ENCODE results near the gene YPEL2. TPM values are rescaled to one million over a fixed set of nuclear protein-coding genes. Genes with fewer than 3 reads are reported as not detected.
"Not testable (repeated sequence)": the region's sequence is repeated elsewhere in the genome, so short reads cannot be mapped to it uniquely, and the experiment has no call there.

The YPEL2 gene
- total RNA-seq, 2 experiments from 2014 or later: 24.0 to 25.3 TPM

DNA sequence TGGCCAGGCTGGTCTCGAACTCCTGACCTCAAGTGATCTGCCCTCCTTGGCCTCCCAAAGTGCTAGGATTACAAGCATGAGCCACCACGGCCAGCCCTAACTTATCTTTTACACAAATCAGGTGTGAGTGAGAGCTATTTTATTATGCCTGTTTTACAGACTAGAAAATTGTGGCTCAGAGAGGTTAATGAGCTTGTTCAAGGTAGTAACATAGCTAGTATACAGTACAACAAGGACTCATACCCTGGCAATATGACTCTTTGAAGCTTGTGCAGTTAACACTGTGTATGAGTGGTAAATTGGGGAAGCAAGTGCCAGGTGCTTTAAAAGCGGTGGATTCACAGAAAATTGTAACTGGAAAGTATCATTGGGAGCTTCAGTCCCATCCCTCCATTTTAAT, 49.0 kb downstream of the YPEL2 start:
- Mint-ChIP-seq H3K36me3 (peaks cover 17% of the 10 kb centered on the region), H3K9me3 (no peaks in the 10 kb centered on the region), H3K4me1 (peaks cover 23% of the 10 kb centered on the region), H3K27me3 (no peaks in the 10 kb centered on the region), H3K27ac (peak overlapping the region; percentile 23), H3K4me3 (no peak overlapping the region)
- ATAC-seq (ENCODE audit: low read depth) (no peak), DNase-seq (no peak)
- POLR2A ChIA-PET: no interaction called here

DNA sequence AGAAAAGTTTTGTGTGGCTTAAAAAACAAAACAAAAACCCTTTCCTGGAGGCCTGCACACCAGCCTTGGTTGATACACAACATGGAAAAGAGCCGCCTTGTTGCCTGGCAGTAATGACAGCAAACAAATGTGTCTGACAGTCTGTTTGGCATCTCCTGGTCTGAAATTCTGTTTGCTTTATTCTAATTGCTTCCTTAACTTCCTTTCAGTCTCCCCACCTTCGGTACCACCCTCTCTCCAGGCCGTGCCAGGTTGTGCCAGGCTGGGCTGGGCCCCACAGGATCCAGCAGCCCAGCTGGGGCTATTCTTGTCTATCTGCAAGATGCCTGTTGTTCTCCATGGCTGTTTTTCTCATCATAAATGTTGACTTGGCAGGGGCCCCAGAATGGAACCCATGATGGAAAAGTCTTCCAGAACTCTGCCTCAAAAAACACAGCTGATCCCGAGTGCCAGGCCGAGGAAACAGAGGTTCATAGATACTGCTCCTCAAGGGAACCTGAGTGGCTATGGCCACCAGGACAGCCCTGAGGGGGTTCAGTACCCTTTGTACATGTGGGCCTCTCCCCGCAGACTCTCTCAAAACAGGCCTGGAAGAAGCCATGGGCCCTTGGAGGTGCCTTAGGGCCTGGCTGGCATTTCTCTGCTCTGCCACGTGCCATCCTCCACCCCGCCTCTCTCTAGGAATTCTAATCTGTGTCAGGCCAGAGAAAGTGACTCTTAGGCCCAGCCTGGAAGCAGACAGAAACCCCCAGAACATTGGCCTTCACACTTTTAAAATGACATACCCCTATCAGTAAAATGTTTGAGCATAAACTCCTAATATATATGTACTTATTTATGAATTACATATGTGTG, 50.5 kb downstream of the YPEL2 start:
- POLR2A ChIA-PET: no interaction called here
- H3K27ac Mint-ChIP-seq: peak overlapping the region; percentile 1

DNA sequence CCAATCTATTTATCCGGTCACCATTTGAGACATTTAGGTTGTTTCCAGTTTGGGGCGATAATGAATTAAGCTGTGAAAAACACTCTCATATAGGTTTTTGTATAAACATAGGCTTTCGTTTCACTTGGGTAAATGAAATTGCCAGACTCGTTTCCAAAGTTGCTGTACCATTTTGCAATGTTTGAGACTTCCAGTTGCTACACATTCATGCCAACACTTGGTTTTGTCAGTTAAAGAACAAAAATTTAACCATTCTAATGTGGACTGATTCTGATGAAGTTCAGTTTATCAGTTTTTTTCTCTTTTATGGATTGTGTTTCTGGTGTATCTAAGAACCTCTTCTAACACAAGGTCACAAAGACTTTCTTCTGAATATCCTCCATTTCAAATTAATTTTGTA, 52.4 kb downstream of the YPEL2 start:
- H3K4me3 Mint-ChIP-seq: no peak overlapping the region
- H3K4me1 Mint-ChIP-seq: peaks cover 22% of the 10 kb centered on the region
- no peaks in the 10 kb centered on the region for H3K9me3 Mint-ChIP-seq
- POLR2A ChIA-PET: no interaction called here
- H3K27me3 Mint-ChIP-seq: no peaks in the 10 kb centered on the region
- no peak overlapping the region for H3K27ac Mint-ChIP-seq
- peaks cover 10% of the 10 kb centered on the region for H3K36me3 Mint-ChIP-seq
- ATAC-seq (ENCODE audit: low read depth) (no peak), DNase-seq (no peak)

More for the DNA sequence above, 50.5 kb downstream of the YPEL2 start:
- ATAC-seq (ENCODE audit: low read depth) (no peak), DNase-seq (no peak)
- H3K27me3 Mint-ChIP-seq: no peaks in the 10 kb centered on the region
- H3K9me3 Mint-ChIP-seq: no peaks in the 10 kb centered on the region
- peaks cover 19% of the 10 kb centered on the region for H3K4me1 Mint-ChIP-seq
- H3K36me3 Mint-ChIP-seq: peaks cover 19% of the 10 kb centered on the region
- H3K4me3 Mint-ChIP-seq: no peak overlapping the region

DNA sequence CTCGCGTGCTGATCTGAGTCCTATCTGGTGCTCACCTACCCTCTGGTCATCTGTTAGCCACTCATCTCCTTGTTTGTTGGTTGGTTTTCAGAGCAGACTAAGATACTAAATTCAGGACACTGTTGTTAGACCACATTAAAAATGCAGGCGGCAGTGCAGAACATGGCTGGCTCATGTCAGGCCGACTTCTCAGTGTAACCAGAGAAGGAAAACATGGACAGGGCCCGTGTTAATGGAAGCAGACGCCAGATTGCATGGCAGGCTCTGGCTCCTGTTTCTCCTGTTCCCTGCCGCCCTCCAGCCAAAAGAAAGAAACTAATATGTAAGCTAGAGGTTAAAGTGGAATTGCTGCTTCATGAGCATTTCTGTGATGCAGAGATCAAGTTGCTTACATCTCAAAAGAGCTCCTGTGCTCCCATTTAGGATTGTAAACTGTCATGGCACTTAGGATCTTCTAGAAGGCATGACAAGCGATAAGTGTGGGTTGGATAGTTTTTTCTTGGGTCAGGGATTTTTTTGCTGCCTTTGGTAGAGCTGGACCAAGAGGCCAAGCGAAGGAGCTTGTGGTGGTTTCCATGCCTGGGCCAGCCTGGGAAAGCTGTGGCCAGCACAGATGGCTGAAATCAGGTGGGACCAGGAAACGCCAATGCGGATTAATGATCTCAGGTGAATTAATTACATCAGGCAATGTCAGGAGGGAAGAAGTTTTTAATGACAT, 56.1 kb downstream of the YPEL2 start:
- DNase-seq (no peak), ATAC-seq (ENCODE audit: low read depth) (no peak)
- Mint-ChIP-seq H3K27me3 (no peaks in the 10 kb centered on the region), H3K4me1 (peaks cover 10% of the 10 kb centered on the region), H3K27ac (no peak overlapping the region), H3K36me3 (peaks cover 23% of the 10 kb centered on the region), H3K9me3 (no peaks in the 10 kb centered on the region), H3K4me3 (no peak overlapping the region)
- POLR2A ChIA-PET: no interaction called here

DNA sequence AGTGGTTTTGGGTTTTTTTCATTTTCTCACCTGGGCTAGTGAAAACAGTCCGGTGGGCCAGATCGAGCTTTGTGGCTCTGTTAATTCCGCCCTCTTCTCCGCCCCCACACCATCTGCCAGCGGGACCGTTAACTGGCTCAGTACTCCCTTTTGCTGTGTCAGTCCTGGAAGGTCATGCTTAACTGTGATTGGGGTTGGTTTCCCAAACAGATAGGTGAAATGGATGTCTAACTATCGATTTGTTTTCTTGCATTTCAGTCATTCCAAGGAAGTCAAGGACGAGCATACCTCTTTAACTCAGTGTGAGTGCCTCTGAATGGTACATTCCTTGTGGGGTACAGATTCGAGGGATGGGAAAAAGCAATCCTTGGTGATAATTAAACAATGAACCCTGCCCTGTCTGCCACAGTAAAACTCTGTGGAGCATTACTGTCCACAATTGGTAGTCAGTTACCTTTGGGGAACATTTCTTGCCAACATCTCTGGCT, 56.7 kb downstream of the YPEL2 start:
- H3K4me3 Mint-ChIP-seq: no peak overlapping the region
- POLR2A ChIA-PET: no interaction called here
- no peaks in the 10 kb centered on the region for H3K9me3 Mint-ChIP-seq
- peaks cover 12% of the 10 kb centered on the region for H3K4me1 Mint-ChIP-seq
- H3K27ac Mint-ChIP-seq: no peak overlapping the region
- peaks cover 27% of the 10 kb centered on the region for H3K36me3 Mint-ChIP-seq
- no peak for DNase-seq
- no peaks in the 10 kb centered on the region for H3K27me3 Mint-ChIP-seq
- ATAC-seq (ENCODE audit: low read depth): no peak

DNA sequence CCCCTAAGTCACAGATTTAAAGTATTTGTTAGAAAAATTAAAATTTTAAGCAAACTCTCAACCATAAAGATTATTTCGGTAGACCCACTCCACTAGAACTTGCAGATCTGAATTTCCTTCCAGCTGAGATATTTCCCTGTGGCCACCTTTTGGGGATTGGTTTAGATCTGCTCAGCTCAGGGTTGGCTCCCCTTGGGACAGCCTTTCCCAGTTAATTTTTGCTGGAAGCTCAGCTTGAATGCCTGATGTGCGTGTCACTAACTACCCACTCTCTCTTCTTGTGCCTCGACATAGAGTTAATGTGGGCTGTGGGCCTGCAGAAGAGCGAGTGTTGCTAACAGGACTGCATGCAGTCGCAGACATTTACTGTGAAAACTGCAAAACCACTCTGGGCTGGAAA, 57.6 kb downstream of the YPEL2 start:
- Mint-ChIP-seq H3K4me3 (no peak overlapping the region), H3K9me3 (no peaks in the 10 kb centered on the region)
- no peak for DNase-seq

DNA sequence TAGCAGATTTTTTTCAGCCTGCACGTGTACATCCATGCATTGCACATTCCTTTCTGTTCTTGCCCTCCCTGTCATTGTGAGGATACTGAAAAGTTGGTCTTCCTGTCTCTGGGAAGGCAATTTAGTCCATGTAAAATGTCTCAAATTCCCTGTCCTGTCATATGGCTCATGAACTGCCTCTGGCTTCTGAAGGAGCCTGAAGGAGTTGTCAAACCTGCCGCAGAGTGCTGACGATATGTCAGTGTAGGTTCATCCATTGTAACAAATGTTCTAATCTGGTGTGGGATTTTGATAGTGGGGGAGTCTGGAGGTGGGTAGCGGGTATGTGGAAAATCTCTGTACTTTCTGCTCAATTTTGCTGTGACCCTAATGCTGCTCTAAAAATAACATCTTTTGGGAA, 59.6 kb downstream of the YPEL2 start:
- Mint-ChIP-seq H3K27me3 (no peaks in the 10 kb centered on the region), H3K9me3 (no peaks in the 10 kb centered on the region), H3K4me1 (peaks cover 9% of the 10 kb centered on the region), H3K4me3 (no peak overlapping the region), H3K36me3 (peaks cover 33% of the 10 kb centered on the region), H3K27ac (no peak overlapping the region)
- ATAC-seq (ENCODE audit: low read depth) (no peak), DNase-seq (no peak)
- POLR2A ChIA-PET: no interaction called here

More for the DNA sequence above, 57.6 kb downstream of the YPEL2 start:
- Mint-ChIP-seq H3K27ac (no peak overlapping the region), H3K4me1 (peaks cover 12% of the 10 kb centered on the region), H3K27me3 (no peaks in the 10 kb centered on the region), H3K36me3 (peaks cover 28% of the 10 kb centered on the region)
- POLR2A ChIA-PET: no interaction called here
- ATAC-seq (ENCODE audit: low read depth): no peak

DNA sequence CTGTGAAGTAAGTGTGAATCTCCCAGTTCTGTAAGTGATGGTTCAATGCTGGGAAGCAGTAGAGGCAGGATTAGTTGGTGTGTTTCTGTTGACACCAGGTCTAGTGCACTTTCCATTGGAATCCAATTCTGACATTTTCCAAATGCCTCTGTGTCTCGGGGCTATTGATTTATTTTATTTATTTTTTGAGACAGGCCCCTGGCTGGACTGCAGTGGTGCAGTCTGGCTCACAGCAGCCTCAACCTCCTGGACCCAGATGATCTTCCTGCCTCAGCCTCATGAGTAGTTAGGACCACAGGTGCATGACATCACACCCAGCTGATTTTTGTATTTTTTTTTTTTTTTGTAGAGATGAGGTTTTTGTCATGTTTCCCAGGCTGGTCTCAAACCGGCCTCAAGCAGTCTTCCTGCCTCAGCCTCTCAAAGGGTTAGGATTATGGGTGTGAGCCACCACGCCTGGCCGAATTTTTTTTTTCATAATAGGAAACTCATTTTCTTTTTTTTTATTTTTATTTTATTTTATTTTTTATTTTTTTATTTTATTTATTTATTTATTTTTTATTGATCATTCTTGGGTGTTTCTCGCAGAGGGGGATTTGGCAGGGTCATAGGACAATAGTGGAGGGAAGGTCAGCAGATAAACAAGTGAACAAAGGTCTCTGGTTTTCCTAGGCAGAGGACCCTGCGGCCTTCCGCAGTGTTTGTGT, 61.7 kb downstream of the YPEL2 start:
- ATAC-seq (ENCODE audit: low read depth): no peak
- DNase-seq: no peak
- no peak overlapping the region for H3K4me3 Mint-ChIP-seq
- H3K9me3 Mint-ChIP-seq: no peaks in the 10 kb centered on the region
- POLR2A ChIA-PET: no interaction called here
- no peaks in the 10 kb centered on the region for H3K27me3 Mint-ChIP-seq
- peaks cover 39% of the 10 kb centered on the region for H3K36me3 Mint-ChIP-seq
- no peak overlapping the region for H3K27ac Mint-ChIP-seq
- H3K4me1 Mint-ChIP-seq: peaks cover 5% of the 10 kb centered on the region

DNA sequence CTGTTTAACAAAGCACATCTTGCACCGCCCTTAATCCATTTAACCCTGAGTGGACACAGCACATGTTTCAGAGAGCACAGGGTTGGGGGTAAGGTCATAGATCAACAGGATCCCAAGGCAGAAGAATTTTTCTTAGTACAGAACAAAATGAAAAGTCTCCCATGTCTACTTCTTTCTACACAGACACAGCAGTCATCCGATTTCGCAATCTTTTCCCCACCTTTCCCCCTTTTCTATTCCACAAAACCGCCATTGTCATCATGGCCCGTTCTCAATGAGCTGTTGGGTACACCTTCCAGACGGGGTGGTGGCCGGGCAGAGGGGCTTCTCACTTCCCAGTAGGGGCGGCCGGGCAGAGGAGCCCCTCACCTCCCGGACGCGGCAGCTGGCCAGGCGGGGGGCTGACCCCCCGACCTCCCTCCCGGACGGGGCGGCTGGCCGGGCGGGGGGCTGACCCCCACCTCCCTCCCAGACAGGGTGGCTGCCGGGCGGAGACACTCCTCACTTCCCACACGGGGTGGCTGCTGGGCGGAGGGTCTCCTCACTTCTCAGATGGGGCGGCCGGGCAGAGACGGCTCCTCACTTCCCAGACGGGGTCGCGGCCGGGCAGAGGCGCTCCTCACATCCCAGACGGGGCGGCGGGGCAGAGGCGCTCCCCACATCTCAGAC, 62.4 kb downstream of the YPEL2 start:
- H3K27me3 Mint-ChIP-seq; DNase-seq; H3K27ac Mint-ChIP-seq; POLR2A ChIA-PET; H3K4me3 Mint-ChIP-seq; ATAC-seq (ENCODE audit: low read depth); H3K9me3 Mint-ChIP-seq; H3K4me1 Mint-ChIP-seq: not testable (repeated sequence)
- peaks cover 46% of the 10 kb centered on the region for H3K36me3 Mint-ChIP-seq

DNA sequence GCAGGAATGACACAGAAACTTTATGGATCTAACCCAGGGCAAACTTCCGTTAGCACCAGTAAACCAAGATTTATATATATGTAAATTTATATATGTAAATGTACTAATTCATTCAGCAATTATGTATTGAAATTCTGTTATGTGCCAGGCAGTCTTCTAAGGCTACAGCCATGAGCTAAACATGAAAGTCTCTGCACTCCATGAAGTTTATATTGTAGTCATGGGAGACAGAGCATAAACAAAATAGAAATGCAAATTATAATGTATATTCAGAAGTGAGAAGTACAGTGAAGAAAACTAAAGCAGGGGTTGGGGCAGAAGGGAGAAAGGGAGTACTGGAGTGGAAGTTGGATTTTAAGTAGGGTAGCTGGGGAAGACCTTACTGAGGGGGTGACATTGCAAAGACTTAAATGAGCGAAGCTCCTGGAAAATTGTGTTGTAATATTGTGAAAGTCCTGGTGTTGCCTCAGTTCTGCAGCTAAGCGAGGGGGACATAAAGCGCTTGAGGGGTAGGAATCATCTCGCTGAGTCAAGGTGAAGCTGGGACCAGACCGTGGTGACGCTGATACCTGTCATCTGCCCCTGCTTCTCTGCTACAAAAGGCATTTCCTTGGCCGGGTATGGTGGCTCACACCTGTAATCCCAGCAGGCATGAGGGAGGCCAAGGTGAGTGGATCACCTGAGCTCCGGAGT, 64.8 kb downstream of the YPEL2 start:
- Mint-ChIP-seq H3K27me3 (no peaks in the 10 kb centered on the region), H3K36me3 (peaks cover 51% of the 10 kb centered on the region), H3K27ac (no peak overlapping the region), H3K4me3 (no peak overlapping the region), H3K9me3 (no peaks in the 10 kb centered on the region), H3K4me1 (peaks cover 8% of the 10 kb centered on the region)
- no peak for DNase-seq
- no peak for ATAC-seq (ENCODE audit: low read depth)
- POLR2A ChIA-PET: no interaction called here

DNA sequence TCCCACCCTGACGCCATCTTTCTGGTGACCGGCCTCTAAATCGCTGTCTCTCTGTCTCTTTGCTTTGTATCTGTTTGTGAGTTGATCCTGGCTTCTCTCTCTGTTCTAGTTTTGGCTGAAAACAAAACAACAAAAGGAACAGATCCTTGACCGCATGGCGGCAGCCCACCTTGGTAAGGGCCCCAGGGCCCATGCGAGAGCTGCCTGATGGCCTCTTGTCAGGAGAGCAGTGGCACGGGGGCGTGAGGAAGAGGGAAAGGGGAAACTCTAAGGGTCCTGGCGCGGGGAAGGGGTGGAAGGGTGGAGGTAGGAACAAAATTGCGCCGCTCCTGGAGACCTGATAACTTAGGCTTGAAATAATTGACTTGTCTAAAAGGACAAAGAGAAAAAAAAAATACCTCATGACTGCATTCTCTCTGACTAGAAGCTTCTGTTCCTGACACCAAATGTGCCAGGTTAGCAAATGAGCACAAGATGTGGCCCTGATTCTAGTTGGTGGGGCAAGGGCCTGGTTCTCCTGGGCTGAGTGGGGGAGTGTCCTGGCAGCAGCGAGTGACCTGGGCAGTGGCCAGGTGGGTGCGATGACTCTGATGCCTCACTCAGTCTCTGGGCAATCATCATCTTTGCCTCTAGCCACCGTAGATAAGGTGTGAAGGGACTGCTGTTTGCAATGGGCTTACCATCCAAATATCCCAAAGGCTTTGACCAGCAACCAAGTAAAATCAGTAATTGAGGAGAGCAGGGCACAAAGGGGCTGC, 66.0 kb downstream of the YPEL2 start:
- POLR2A ChIA-PET: no interaction called here
- H3K4me3 Mint-ChIP-seq: no peak overlapping the region
- ATAC-seq (ENCODE audit: low read depth): no peak
- H3K36me3 Mint-ChIP-seq: peaks cover 41% of the 10 kb centered on the region
- H3K27ac Mint-ChIP-seq: no peak overlapping the region
- no peaks in the 10 kb centered on the region for H3K27me3 Mint-ChIP-seq
- peaks cover 5% of the 10 kb centered on the region for H3K4me1 Mint-ChIP-seq
- no peaks in the 10 kb centered on the region for H3K9me3 Mint-ChIP-seq
- DNase-seq: no peak

DNA sequence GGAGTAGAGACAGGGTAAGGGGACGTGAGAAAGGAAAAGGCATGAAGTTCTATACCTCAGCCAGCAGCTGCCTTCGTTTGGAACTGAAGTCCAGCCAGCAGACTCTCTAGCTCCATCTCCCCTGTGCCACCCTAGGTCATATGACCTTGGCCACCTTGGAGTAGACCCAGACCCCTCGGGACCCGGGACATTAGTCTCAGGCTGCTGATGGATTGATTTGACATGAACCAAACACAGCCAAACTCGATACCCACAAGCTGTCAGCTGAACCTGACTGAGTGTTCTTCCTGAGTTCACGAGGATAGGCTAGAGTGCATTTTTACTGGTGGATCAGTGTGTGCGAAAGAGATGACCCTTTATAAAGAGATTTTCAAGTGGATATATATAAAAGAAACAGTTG, 68.5 kb downstream of the YPEL2 start:
- H3K27ac Mint-ChIP-seq: no peak overlapping the region

More for the DNA sequence above, 68.5 kb downstream of the YPEL2 start:
- Mint-ChIP-seq H3K9me3 (no peaks in the 10 kb centered on the region), H3K27me3 (no peaks in the 10 kb centered on the region), H3K4me1 (peaks cover 6% of the 10 kb centered on the region), H3K36me3 (peaks cover 43% of the 10 kb centered on the region), H3K4me3 (no peak overlapping the region)
- no peak for DNase-seq
- ATAC-seq (ENCODE audit: low read depth): no peak
- POLR2A ChIA-PET: no interaction called here

All from activated naive CD8-positive, alpha-beta T cell treated with anti-CD3 and anti-CD28 coated beads, Interleukin-2, amount 10 ng/mL, durations not matched to agents 7 days and 5 days (primary cell).